C4-2B (cell line): Measurements from ENCODE around the gene CGB7.

Experiments
- ZFX ChIP-seq: fragments of 450-650 bp; IDR thresholded peaks from 2 replicates; pipeline ENCODE4 v1.6.1; 2017
- TF ChIP-seq, protein P1 (sequence below): fragments of 450-650 bp; conservative IDR thresholded peaks from 2 replicates; pipeline ENCODE4 v1.5.1; 2017; ENCODE audit warnings: mild to moderate bottlenecking

DNA sequence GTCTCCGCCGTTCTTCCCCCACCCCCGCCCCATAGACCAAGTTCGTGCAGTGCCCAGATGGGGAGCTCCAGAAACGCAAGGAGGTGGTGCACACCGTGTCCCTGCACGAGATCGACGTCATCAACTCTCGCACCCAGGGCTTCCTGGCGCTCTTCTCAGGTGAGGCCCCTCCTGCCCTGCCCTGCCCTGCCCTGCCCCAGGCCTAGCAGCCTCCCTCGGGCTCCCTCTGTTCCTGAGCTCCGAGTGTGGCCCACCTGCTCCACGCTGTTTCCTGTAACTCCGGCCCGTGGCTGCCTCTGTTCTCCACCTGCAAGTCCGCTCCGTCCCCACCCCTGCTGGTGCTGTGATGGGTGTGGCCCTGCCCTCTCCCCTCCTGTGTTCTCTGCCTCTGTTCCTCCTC, 47.1 kb downstream of the CGB7 start:
- TF ChIP-seq, protein P1, sequence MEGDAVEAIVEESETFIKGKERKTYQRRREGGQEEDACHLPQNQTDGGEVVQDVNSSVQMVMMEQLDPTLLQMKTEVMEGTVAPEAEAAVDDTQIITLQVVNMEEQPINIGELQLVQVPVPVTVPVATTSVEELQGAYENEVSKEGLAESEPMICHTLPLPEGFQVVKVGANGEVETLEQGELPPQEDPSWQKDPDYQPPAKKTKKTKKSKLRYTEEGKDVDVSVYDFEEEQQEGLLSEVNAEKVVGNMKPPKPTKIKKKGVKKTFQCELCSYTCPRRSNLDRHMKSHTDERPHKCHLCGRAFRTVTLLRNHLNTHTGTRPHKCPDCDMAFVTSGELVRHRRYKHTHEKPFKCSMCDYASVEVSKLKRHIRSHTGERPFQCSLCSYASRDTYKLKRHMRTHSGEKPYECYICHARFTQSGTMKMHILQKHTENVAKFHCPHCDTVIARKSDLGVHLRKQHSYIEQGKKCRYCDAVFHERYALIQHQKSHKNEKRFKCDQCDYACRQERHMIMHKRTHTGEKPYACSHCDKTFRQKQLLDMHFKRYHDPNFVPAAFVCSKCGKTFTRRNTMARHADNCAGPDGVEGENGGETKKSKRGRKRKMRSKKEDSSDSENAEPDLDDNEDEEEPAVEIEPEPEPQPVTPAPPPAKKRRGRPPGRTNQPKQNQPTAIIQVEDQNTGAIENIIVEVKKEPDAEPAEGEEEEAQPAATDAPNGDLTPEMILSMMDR: no peak
- no peak for TF ChIP-seq ZFX
